NB4 (cell line): ENCODE results near the gene PFN1.

ENCODE experiments used
- DNase-seq: peaks from one replicate; pipeline ENCODE4 v3.0.0; 2010; ENCODE audit warnings: low read depth
- H3K4me3 ChIP-seq: one replicate; pipeline ENCODE4 v1.5.1; 2011; ENCODE audit warnings: mild to moderate bottlenecking, low read depth, low read length, moderate library complexity
- CTCF ChIP-seq: IDR thresholded peaks from one replicate; pipeline ENCODE4 v1.5.1; 2012; ENCODE audit warnings: low read depth, low read length
- MAX ChIP-seq: IDR thresholded peaks from 2 replicates; pipeline ENCODE4 v1.6.1; 2011; ENCODE audit warnings: low read depth, low read length
- MYC ChIP-seq: IDR thresholded peaks from 2 replicates; pipeline ENCODE4 v1.6.1; 2011; ENCODE audit warnings: low read depth, low read length
- POLR2A ChIP-seq: IDR thresholded peaks from 2 replicates; pipeline ENCODE4 v1.6.1; 2011; ENCODE audit warnings: mild to moderate bottlenecking; ENCODE audit not compliant: insufficient read length; ENCODE audit errors: extremely low read depth

The PFN1 gene

DNA sequence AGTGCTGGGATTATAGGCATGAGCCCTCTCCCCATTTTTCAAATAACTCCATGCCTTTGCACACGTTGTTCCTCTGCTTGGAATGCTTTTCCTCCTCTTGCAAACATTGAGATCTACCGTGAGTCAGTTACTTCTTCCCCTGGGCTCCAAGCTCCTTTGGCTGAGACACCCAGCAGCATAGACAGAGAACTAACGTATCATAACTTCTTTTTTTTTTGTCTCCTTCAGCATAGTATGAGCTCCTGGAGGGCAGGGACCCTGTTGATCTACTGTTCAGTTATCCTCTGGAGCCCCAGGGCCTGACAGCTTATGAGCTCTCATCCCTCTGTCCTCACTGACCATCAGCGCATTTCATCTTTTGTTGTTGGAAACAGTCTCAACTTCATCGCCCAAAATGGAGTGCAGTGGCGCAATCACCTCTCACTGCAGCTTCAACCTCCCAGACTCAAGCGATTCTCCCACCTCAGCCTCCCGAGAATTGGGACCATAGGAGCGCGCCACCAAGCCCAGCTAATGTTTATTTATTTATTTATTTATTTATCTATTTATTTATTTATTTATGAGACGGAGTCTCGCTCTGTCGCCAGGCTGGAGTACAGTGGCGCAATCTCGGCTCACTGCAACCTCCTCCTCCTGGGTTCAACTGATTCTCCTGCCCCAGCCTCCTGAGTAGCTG lies 17.1 kb upstream of the PFN1 start:
- DNase-seq: no peak
- no peak overlapping the region for H3K4me3 ChIP-seq
- TF ChIP-seq MYC (no peak), MAX (no peak), POLR2A (no peak), CTCF (no peak)

- no peak for TF ChIP-seq CTCF
- TF ChIP-seq MYC: no peak
- no peak for TF ChIP-seq POLR2A
- no peak for TF ChIP-seq MAX
Measured at GRCh38 chr17:4960279-4960922, 12.1 kb upstream of the PFN1 start.

GRCh38 chr17:4959261-4959965 lies 11.1 kb upstream of the PFN1 start:
- no peak for DNase-seq
- H3K4me3 ChIP-seq: no peak overlapping the region
- TF ChIP-seq MYC: no peak
- no peak for TF ChIP-seq CTCF
- TF ChIP-seq MAX: no peak
- TF ChIP-seq POLR2A: no peak

More at GRCh38 chr17:4960279-4960922, 12.1 kb upstream of the PFN1 start:
- H3K4me3 ChIP-seq: no peak overlapping the region
- DNase-seq: no peak

GRCh38 chr17:4958102-4958501 lies 9.8 kb upstream of the PFN1 start:
- DNase-seq: no peak
- no peak overlapping the region for H3K4me3 ChIP-seq
- TF ChIP-seq MAX (no peak), MYC (no peak), CTCF (no peak), POLR2A (no peak)

- TF ChIP-seq MAX: no peak
- no peak for TF ChIP-seq CTCF
- no peak for TF ChIP-seq MYC
- no peak for TF ChIP-seq POLR2A
- H3K4me3 ChIP-seq: no peak overlapping the region
- DNase-seq: no peak
Measured at GRCh38 chr17:4956493-4957061, 8.2 kb upstream of the PFN1 start.
